GM15510 (cell line): ENCODE data around the gene HDAC4.

Experiments
- POLR2A ChIP-seq: IDR thresholded peaks from 3 replicates; pipeline ENCODE4 v1.6.1; 2011; ENCODE audit warnings: borderline replicate concordance; ENCODE audit not compliant: insufficient read length; ENCODE audit errors: extremely low read depth

The HDAC4 gene

GRCh38 chr2:238998801-238999200, 402.0 kb downstream of the HDAC4 start:
- no peak for TF ChIP-seq POLR2A
